SK-N-MC (cell line): Measurements from ENCODE around the gene DMAC2L.

Source experiments
- EZH2 ChIP-seq: fragments of 200-600 bp; sonication (generic); IDR thresholded peaks from one replicate; pipeline ENCODE4 v1.6.1; 2017; ENCODE audit warnings: antibody characterized with exemption
- POLR2AphosphoS5 ChIP-seq: IDR thresholded peaks from 2 replicates; pipeline ENCODE4 v1.6.1; 2012; ENCODE audit warnings: mild to moderate bottlenecking, low read depth, low read length, borderline replicate concordance

GRCh38 chr14:50272498-50272897 lies 39.6 kb upstream of the DMAC2L start:
- TF ChIP-seq EZH2 (no peak), POLR2AphosphoS5 (no peak)
